ENCODE results near the gene TMEM91.

Gene TMEM91

GRCh38 chr19:41411100-41411967 lies 35.0 kb downstream of the TMEM91 start:
- TF ChIP-seq POLR2AphosphoS5 (IDR thresholded peaks at IDR 0.05; ENCODE audit: low read depth, low read length) (no peak), TAF1 (IDR thresholded peaks at IDR 0.05; ENCODE audit: borderline replicate concordance, insufficient read depth, low read length) (no peak), SIN3A (IDR thresholded peaks at IDR 0.05; ENCODE audit: borderline replicate concordance, insufficient read depth, low read length) (no peak), FOXP2 (optimal IDR thresholded peaks at IDR 0.05; ENCODE audit: borderline replicate concordance, extremely low read depth, extremely low read length, insufficient read depth) (no peak), REST (IDR thresholded peaks at IDR 0.05; ENCODE audit: insufficient read depth in 1 of 2, low read depth in 2 of 2, low read length in 2 of 2) (no peak)

GRCh38 chr19:41411968-41412265 lies 35.6 kb downstream of the TMEM91 start:
- TF ChIP-seq POLR2AphosphoS5 (IDR thresholded peaks at IDR 0.05; ENCODE audit: low read depth, low read length) (no peak), FOXP2 (optimal IDR thresholded peaks at IDR 0.05; ENCODE audit: borderline replicate concordance, extremely low read depth, extremely low read length, insufficient read depth) (no peak), SIN3A (IDR thresholded peaks at IDR 0.05; ENCODE audit: borderline replicate concordance, insufficient read depth, low read length) (no peak), TAF1 (IDR thresholded peaks at IDR 0.05; ENCODE audit: borderline replicate concordance, insufficient read depth, low read length) (no peak), REST (IDR thresholded peaks at IDR 0.05; ENCODE audit: insufficient read depth in 1 of 2, low read depth in 2 of 2, low read length in 2 of 2) (no peak)

GRCh38 chr19:41412953-41413352 lies 36.6 kb downstream of the TMEM91 start:
- no peak for TF ChIP-seq TAF1 (IDR thresholded peaks at IDR 0.05; ENCODE audit: borderline replicate concordance, insufficient read depth, low read length)
- TF ChIP-seq POLR2AphosphoS5 (IDR thresholded peaks at IDR 0.05; ENCODE audit: low read depth, low read length), result no peak
- TF ChIP-seq FOXP2 (optimal IDR thresholded peaks at IDR 0.05; ENCODE audit: borderline replicate concordance, extremely low read depth, extremely low read length, insufficient read depth), result no peak

GRCh38 chr19:41413947-41414346 lies 37.6 kb downstream of the TMEM91 start:
- TF ChIP-seq POLR2AphosphoS5 (IDR thresholded peaks at IDR 0.05; ENCODE audit: low read depth, low read length) (no peak), REST (IDR thresholded peaks at IDR 0.05; ENCODE audit: insufficient read depth in 1 of 2, low read depth in 2 of 2, low read length in 2 of 2) (no peak), TAF1 (IDR thresholded peaks at IDR 0.05; ENCODE audit: borderline replicate concordance, insufficient read depth, low read length) (no peak), SIN3A (IDR thresholded peaks at IDR 0.05; ENCODE audit: borderline replicate concordance, insufficient read depth, low read length) (no peak), FOXP2 (optimal IDR thresholded peaks at IDR 0.05; ENCODE audit: borderline replicate concordance, extremely low read depth, extremely low read length, insufficient read depth) (no peak)

- TF ChIP-seq REST (IDR thresholded peaks at IDR 0.05; ENCODE audit: insufficient read depth in 1 of 2, low read depth in 2 of 2, low read length in 2 of 2) (no peak), TAF1 (IDR thresholded peaks at IDR 0.05; ENCODE audit: borderline replicate concordance, insufficient read depth, low read length) (no peak), SIN3A (IDR thresholded peaks at IDR 0.05; ENCODE audit: borderline replicate concordance, insufficient read depth, low read length) (no peak), FOXP2 (optimal IDR thresholded peaks at IDR 0.05; ENCODE audit: borderline replicate concordance, extremely low read depth, extremely low read length, insufficient read depth) (no peak), POLR2AphosphoS5 (IDR thresholded peaks at IDR 0.05; ENCODE audit: low read depth, low read length) (no peak)
Measured at GRCh38 chr19:41414461-41414860, 38.1 kb downstream of the TMEM91 start.

Data from PFSK-1 (cell line).